Measurements from ENCODE around the gene WNT5B.
"Not testable (repeated sequence)": the region's sequence is repeated elsewhere in the genome, so short reads cannot be mapped to it uniquely, and the experiment has no call there.

WNT5B gene

DNA sequence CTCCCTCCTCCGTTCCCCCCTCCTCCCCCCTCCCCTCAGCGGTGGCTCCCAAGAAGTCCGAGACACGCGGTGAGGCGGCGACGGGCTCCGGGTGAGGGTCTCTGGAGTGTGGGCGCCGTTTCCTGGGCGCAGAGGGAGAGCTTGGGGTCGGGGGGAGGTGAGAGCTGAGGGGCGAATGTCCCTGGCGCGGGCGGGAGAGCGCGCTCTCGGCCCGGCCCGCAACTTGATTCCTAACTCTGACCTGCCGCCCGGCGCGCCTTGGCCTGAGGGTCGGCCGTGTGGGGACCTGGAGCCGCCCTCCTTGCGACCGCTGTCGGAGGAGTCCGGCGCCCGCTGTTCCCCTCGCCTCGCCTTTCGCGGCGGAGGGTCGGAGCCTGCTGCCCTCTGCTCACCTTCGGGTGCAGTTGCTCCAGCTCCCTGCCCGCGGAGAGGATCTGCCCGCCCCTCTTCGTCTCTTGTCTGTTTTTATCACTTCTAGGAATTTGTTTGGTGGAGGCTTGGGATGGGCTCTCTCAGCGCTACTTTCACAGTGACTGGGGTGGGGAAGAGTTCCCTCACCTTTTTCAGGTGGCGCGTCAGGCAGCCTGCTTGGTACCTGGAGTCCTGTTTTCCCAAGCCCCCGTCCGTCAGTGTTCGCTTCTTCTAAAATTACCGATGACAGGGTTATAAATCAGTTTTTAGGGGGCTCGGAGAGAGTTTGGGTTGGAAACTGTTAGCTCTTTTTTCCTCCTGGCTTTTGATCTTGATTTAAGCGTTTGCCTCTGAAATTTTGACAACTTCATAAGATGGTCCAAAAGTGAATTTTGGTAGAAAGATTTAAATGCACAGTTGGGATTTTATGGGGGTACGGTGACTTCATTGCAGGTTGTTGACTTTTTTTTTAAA, 62.3 kb downstream of the WNT5B start:
- peak; percentile 21 to 69 (median 46) for DNase-seq

DNA sequence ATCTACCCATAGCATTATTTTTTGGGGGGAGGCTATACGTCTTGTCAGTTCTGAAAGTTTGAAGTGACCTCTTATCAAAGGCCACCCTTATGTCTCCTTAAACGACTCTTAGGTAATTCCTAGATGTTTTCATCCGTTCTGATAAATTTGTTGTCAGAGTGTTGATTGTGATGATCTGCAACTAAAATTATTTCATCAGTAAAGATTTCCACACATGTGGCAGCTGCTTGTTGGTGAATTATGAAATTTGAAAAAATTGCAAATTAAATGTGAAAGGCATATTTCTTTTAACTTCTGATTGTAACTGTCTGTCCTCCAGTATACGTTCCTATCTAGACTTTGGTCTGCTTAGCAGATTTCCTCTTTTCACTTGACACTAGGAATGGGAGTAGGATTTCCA, 63.2 kb downstream of the WNT5B start:
- peak in 2 of 4 experiments; percentile 42 to 53 for DNase-seq

DNA sequence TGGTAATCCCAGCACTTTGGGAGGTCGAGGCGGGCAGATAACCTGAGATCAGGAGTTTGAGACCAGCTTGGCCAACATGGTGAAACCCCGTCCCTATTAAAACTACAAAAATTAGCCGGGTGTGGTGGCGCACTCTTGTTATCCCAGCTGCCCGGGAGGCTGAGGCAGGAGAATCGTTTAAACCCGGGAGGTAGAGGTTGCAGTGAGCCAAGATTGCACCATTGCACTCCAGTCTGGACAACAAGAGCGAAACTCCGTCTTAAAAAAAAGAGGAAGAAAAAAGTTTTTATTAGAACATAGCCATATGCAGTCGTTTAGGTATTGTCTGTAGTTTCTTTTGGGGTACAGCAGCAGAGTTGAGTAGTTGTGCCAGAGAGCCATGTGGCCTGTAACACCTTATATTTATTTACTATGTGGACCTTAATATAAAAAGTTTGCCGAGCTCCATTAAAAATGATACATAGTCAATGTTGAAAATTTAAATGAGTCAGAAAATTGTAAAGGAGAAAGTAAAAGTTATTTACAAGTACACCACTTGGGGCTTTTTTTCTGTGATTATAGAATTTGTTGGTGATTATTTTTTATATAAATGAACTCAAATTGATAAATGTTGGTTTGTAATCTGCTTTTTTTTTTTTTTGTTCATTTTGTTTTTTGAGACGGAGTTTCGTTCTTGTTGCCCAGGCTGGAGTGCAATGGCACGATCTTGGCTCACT, 64.0 kb downstream of the WNT5B start:
- peak in 3 of 4 experiments; percentile 38 to 64 (median 59) for DNase-seq

DNA sequence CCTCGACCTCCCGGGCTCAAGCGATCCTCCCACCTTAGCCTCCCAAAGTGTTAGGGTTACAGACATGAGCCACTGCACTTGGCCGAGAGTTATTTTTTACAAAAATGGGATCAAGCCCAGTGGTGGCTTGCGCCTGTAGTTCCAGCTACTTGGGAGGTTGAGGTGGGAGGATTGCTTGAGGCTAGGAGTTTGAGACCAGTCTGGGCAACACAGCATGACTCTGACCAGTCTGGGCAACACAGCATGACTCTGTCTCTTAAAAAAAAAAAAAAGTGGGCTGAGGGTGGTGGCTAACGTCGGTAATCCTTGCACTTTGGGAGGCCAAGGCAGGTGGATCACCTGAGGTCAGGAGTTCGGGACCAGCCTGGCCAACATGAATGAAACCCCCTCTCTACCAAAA, 66.1 kb downstream of the WNT5B start:
- DNase-seq, result not testable (repeated sequence)

DNA sequence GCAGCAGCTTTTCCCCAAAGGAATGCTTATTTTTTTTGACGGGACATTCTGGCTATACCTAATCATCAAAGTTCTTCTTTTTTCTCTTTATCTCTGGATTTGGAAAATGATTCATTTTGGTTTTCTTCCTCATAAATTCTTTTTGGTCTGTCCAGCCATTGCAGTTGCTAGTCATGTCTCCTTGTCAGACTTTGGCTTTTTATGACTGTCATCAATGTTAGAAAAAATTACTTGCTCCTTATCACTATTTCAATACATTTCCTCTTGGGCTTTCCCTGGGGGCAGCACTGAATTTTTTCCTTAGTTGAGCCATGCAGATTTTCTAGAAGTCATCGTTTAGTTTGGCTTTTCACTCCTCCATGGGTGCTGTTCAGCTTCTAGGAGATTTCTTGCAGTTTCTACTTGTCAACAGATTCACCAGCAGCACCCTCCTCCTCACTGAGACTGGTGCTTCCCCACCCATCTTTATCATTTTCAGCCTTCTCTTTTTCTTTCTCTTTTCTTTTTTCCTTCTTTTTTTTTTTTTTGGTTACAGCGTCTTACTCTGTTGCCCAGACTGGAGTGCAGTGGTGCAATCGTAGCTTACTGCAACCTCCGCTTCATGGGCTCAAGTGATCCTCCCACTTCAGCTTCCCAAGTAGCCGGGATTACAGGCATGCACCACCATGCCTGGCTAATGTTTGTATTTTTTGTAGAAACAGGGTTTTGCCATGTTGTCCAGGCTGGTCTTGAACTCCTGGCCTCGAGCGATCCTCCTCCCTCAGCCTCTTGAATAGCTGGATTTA, 67.0 kb downstream of the WNT5B start:
- peak in 2 of 4 experiments; percentile 28 to 36 for DNase-seq

DNA sequence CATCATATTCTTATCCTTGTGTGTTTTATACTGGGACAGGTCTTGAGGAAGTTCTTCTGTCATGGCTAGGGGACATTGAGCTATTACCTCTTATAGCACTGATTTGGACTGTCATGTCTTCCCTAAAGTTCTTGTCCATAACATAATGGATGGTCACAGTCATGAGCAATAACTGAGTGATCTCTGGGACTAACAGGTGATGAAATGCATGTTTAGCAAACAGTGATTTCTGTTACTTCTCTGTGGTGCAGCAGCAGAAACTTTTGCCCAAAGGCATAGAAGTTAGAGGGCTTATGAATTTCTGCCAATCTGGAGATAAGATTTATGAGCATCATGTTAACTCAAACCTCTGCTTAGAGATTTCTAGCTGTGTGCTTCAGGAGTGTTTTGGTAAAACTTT, 67.8 kb downstream of the WNT5B start:
- peak in 2 of 4 experiments; percentile 39 to 48 for DNase-seq
